ENCODE measurements around the gene CUX1.

The CUX1 gene

DNA sequence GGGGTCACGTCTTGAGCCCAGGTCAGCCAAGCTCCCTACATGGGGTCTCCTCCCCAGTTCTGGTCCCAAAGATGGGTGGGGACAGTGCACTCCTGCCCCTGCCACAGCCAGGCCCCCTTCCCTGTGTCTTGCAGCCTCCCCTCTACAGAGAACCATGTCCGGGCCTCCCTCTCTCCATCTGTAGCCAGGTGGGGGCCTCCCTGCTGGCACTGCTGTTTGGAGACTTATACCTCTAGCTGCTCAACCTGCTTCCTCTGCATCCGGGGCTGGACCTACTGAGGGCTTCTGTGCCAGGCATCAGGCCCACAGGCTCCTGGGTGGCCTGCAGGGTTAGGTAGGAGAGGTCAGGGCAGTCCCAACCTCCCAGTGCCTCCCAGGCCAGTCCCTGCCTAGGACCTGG is 477.2 kb downstream of the CUX1 start:
- no peak overlapping the region for H3K4me3 ChIP-seq (ENCODE audit: severe bottlenecking)
- H3K27me3 ChIP-seq (ENCODE audit: insufficient read depth, poor library complexity, severe bottlenecking): no peaks in the 10 kb centered on the region
- TF ChIP-seq, protein P1, sequence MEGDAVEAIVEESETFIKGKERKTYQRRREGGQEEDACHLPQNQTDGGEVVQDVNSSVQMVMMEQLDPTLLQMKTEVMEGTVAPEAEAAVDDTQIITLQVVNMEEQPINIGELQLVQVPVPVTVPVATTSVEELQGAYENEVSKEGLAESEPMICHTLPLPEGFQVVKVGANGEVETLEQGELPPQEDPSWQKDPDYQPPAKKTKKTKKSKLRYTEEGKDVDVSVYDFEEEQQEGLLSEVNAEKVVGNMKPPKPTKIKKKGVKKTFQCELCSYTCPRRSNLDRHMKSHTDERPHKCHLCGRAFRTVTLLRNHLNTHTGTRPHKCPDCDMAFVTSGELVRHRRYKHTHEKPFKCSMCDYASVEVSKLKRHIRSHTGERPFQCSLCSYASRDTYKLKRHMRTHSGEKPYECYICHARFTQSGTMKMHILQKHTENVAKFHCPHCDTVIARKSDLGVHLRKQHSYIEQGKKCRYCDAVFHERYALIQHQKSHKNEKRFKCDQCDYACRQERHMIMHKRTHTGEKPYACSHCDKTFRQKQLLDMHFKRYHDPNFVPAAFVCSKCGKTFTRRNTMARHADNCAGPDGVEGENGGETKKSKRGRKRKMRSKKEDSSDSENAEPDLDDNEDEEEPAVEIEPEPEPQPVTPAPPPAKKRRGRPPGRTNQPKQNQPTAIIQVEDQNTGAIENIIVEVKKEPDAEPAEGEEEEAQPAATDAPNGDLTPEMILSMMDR (IDR thresholded peaks at IDR 0.05; ENCODE audit: poor library complexity, severe bottlenecking): no peak
- H3K27ac ChIP-seq (ENCODE audit: poor library complexity, severe bottlenecking): no peak overlapping the region
- no peaks in the 10 kb centered on the region for H3K9me3 ChIP-seq (ENCODE audit: severe bottlenecking)
- H3K36me3 ChIP-seq (ENCODE audit: low read depth): no peaks in the 10 kb centered on the region
- H3K4me1 ChIP-seq (ENCODE audit: insufficient read depth, poor library complexity, severe bottlenecking): no peaks in the 10 kb centered on the region
- ATAC-seq (ENCODE audit: low read depth) (0 out of 3 replicates have a peak, but pooled peaks have one; percentile 17), DNase-seq (ENCODE audit: low spot score) (peak; percentile 42)

DNA sequence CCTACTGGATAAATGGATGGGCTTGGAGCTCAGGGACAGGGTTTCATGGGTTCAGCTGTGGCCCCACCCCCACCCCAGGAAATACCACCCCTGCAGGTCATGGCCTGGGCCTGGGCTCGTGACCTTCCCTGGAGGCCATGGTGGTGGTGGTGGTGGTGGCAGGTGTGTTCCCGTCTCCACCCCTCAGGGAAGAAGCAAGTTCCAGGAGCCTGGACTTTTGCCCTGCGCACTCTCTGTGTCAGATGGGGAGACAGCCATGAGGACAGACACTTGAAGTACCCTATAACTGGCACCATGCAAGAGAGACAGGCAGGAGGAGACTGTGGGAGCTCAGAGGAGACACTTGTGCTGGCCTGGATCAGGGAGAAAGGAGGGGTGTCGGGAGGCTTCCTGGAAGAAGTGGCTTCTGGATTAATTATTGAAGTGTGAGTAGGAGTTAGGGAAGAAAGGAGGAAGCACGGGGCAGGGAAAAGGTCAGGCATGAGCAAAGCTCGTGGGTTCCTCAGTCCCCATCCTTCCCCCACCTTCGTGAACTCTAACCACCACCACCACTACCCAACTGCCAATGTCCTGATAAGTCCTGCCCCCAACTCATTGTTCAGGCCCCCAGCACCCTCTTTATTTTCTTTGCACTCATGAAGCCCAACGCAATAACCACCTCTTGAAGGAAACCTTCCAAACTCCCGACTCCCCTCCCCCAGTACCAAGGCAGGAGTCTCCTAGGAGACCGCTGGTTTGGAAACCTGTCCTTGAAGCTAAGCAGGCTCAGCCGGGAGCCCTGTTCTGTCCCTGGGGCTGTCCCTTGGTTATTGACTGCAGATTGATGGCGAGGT is 478.1 kb downstream of the CUX1 start:
- Histone ChIP-seq H3K27me3 (ENCODE audit: insufficient read depth, poor library complexity, severe bottlenecking) (no peaks in the 10 kb centered on the region), H3K36me3 (ENCODE audit: low read depth) (no peaks in the 10 kb centered on the region), H3K9me3 (ENCODE audit: severe bottlenecking) (no peaks in the 10 kb centered on the region), H3K27ac (ENCODE audit: poor library complexity, severe bottlenecking) (no peak overlapping the region), H3K4me1 (ENCODE audit: insufficient read depth, poor library complexity, severe bottlenecking) (no peaks in the 10 kb centered on the region), H3K4me3 (ENCODE audit: severe bottlenecking) (no peak overlapping the region)
- TF ChIP-seq, protein P1 (IDR thresholded peaks at IDR 0.05; ENCODE audit: poor library complexity, severe bottlenecking): no peak
- ATAC-seq (ENCODE audit: low read depth): no peak
- DNase-seq (ENCODE audit: low spot score): no peak

DNA sequence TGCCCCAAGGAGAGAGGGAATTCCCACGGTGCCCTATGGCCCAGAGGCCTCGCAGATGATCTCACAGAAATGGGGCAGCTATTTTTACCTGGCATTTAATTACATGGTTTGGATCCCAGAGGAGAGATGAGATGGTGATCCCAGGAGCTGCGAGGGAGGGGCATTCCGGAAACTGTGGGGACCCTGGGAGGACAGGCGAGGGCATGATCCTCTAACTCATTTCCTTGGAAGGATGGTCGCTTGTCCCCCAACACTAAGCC is 478.7 kb downstream of the CUX1 start:
- H3K27me3 ChIP-seq (ENCODE audit: insufficient read depth, poor library complexity, severe bottlenecking): no peaks in the 10 kb centered on the region
- ATAC-seq (ENCODE audit: low read depth) (no peak), DNase-seq (ENCODE audit: low spot score) (no peak)
- no peaks in the 10 kb centered on the region for H3K36me3 ChIP-seq (ENCODE audit: low read depth)
- H3K9me3 ChIP-seq (ENCODE audit: severe bottlenecking): no peaks in the 10 kb centered on the region
- TF ChIP-seq, protein P1 (IDR thresholded peaks at IDR 0.05; ENCODE audit: poor library complexity, severe bottlenecking): no peak
- H3K4me1 ChIP-seq (ENCODE audit: insufficient read depth, poor library complexity, severe bottlenecking): no peaks in the 10 kb centered on the region
- no peak overlapping the region for H3K27ac ChIP-seq (ENCODE audit: poor library complexity, severe bottlenecking)
- H3K4me3 ChIP-seq (ENCODE audit: severe bottlenecking): no peak overlapping the region

DNA sequence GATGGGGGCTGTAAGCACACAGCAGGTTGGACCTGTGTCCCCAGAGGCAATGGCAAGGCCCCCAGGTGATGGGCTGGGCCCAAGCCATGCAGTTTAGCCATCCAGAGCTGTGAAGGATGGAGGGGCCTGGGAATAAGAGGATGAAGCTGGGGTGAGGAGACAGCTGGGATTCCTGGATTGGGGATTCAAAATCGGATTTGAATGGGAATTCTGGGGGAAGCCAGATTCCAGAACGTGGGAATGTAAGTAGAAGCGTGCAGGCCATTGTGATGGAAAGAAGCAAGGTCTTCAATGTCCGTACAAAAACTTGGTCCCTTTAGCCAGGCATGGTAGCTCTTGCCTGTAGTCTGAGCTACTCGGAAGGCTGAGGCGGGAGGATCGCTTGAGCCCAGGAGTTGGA is 479.1 kb downstream of the CUX1 start:
- Histone ChIP-seq H3K36me3 (ENCODE audit: low read depth) (no peaks in the 10 kb centered on the region), H3K4me3 (ENCODE audit: severe bottlenecking) (no peak overlapping the region), H3K27ac (ENCODE audit: poor library complexity, severe bottlenecking) (no peak overlapping the region), H3K27me3 (ENCODE audit: insufficient read depth, poor library complexity, severe bottlenecking) (no peaks in the 10 kb centered on the region), H3K4me1 (ENCODE audit: insufficient read depth, poor library complexity, severe bottlenecking) (no peaks in the 10 kb centered on the region), H3K9me3 (ENCODE audit: severe bottlenecking) (no peaks in the 10 kb centered on the region)
- TF ChIP-seq, protein P1 (IDR thresholded peaks at IDR 0.05; ENCODE audit: poor library complexity, severe bottlenecking): no peak
- no peak for ATAC-seq (ENCODE audit: low read depth)
- DNase-seq (ENCODE audit: low spot score): no peak

DNA sequence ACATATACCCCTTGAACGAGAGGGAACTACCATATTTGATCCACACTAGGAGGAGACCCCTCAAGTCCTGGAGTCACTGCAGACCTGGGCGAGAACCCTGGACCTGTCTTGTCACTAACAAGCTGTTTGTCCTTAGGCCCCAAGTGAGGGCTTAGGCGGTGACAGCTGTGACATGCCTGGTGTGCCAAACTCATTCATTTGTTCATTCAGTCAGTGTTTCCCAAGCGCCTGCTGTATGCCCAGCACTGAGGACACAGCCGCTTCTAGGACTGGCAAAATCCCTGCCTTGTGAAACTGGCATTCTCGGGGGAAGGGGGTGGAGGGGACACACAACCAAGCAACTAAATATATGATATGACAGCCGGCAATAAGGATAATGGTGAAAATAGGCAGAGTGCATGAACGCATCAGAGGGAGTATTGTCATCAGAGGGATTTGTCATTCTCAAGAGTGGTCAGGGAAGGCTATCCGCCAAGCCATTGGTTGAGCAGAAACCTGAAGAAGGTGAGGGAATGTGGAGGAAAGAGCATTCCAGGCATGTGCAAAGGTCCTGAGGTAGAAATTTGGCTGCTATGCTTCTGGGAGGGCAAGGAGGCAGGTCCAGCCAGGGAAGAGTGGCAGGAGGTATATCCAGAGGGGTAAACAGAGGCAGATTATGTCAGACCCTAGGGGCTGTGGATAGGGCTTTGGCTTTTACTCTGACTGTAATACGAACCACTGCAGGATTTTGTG is 480.2 kb downstream of the CUX1 start:
- no peaks in the 10 kb centered on the region for H3K27me3 ChIP-seq (ENCODE audit: insufficient read depth, poor library complexity, severe bottlenecking)
- H3K9me3 ChIP-seq (ENCODE audit: severe bottlenecking): no peaks in the 10 kb centered on the region
- H3K27ac ChIP-seq (ENCODE audit: poor library complexity, severe bottlenecking): no peak overlapping the region
- H3K4me3 ChIP-seq (ENCODE audit: severe bottlenecking): no peak overlapping the region
- no peaks in the 10 kb centered on the region for H3K36me3 ChIP-seq (ENCODE audit: low read depth)
- H3K4me1 ChIP-seq (ENCODE audit: insufficient read depth, poor library complexity, severe bottlenecking): no peaks in the 10 kb centered on the region
- TF ChIP-seq, protein P1 (IDR thresholded peaks at IDR 0.05; ENCODE audit: poor library complexity, severe bottlenecking): no peak
- DNase-seq (ENCODE audit: low spot score) (no peak), ATAC-seq (ENCODE audit: low read depth) (no peak)

Measured in RWPE2 (cell line).